HG03378 (cell line): ENCODE measurements around the gene SLC37A1.

Source experiments
- ATAC-seq: cut with Tn5 transposase; IDR thresholded peaks from one replicate; pipeline ENCODE4 v1.9.1; 2021; ENCODE audit warnings: mild to moderate bottlenecking, moderate library complexity; ENCODE audit not compliant: unreplicated experiment

Gene SLC37A1

GRCh38 chr21:42478504-42478903, 35.1 kb upstream of the SLC37A1 start:
- no peak for ATAC-seq

DNA sequence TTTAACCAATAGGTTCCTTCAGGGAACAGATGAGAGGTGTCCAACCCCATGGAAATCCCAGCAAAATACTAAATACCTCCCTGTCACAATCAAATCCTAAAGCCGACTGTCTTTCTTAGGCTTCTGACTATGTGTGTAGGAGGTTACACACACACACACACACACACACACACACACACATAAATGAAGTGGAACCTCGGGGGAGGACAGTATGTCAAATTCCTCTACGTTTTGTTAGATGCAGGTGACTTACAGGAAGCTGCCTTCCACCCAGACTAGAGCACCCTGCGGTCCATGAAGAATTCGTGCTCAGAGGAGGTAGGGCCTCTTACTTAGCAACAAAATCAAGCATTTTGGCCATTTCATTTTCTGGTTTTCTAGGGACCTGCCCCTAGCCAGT, 34.1 kb upstream of the SLC37A1 start:
- no peak for ATAC-seq

- ATAC-seq = no peak
These were observed 32.9 kb upstream of the SLC37A1 start for GRCh38 chr21:42480736-42481135.

- no peak for ATAC-seq
These were observed 32.5 kb upstream of the SLC37A1 start for GRCh38 chr21:42481169-42481568.

DNA sequence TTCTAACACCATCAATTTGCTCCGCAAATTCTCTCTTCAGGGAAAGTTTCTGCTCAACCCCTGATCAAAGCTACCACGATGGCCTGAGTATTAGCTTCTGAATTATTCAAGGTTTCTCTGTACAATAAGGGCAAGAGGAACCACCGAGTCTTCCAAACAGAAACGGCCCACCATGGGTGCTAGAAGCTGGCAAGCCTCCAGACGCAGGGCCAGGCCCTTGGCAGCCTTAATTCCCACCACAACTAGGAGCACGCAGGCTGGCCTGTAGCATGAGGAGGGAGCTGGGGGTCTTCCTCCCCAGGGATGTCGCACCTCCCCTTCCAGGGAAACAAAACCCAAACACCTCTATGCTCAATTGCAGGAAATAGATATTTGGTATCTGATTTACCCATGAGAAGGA, 28.7 kb upstream of the SLC37A1 start:
- ATAC-seq = no peak

DNA sequence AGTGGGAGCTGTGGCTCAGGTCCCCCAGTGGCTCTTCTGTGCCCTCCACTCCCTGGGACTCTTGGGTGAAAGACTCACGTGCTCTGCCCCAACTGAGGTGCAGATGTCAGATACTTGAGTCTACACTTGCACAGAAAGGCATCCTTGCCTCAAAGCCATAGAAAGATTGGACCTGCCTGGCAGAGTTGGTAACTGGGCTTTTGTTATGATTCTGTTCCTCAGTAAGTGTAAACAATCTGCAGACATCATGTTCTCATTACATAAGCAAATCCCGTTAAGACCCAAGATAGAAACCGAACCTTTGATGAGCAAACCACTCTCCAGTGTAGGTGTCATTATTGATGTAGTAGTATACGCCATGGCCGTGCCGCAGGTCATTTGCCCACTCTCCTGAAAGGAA, 27.6 kb upstream of the SLC37A1 start:
- ATAC-seq = no peak

DNA sequence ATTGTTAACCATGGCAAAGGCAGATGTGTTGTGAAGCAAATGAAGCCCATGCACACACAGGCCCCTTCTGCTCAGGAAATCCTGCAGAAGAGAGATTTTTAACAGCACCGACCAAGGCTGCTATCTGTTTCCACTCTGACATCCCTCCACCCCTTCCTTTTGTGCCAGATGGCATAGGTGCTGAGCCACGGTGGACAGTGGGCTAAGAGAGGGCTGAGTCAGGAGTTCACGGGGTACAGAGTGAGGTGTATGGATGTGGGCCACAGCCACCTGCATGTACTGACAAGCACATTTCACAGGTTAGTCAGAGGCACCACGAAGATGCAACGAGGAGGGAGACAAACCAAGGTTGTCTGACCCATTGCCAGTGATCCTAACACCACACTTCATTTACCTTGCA, 27.1 kb upstream of the SLC37A1 start:
- no peak for ATAC-seq

DNA sequence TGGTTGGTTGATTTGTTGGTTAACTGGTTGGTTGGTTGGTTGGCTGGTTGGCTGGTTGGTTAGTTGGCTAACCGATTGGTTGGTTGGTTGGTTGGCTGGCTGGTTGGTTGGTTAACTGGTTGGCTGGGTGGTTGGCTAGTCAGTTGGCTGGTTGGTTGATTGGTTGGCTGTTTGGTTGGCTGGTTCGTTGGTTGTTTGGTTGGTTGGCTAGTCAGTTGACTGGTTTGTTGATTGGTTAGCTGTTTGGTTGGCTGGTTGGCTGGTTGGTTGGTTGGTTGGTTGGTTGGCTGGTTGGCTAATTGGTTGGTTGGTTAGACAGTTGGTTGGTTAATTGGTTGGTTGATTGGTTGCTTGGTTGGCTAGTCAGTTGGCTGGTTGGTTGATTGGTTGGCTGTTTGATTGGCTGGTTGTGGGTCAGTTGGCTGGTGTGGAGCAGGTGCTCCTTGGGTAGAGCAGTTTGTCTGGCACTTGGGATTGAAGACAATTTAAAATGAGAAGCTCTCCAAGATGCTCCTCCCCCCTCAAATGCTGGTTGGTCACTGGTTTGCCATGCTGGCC, 24.6 kb upstream of the SLC37A1 start:
- no peak for ATAC-seq

DNA sequence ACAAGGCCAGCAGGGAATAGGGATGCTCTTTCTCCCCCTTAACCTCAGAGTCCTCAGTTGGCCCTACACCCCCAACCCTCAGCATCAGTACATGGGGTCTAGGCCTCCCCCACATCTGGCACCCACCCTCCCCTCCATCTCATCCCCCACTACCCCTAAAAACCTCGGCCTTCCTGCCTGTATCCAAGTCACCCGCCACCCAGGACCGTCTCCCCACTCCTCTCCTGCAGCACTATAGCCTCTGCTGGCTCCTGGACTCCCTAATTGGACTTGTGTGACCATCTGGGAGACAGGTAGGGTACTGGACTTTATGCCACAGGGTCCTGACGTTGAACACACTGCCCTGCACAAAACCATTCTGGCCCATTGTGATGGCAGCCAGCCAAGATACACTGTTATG, 23.7 kb upstream of the SLC37A1 start:
- no peak for ATAC-seq

- ATAC-seq = no peak
These were observed 22.9 kb upstream of the SLC37A1 start for GRCh38 chr21:42490720-42491119.

DNA sequence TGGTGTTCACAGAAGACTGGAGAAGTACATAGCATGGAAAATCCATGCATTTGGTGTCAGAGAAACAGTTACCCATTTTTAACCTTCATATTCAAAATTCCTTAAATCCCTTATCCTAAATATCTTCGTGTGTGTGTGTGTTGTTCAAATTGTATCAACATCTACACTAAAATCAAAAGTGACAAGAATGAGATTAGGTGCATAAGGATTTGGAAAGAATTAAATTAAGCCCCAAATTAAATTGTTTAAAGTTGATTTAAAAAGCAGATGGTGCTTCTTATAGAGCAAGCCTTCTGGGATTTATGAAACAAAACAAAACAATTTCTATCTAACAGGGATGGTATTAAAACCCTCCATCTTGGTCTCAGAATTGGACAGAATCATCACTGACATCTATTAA, 22.3 kb upstream of the SLC37A1 start:
- ATAC-seq = no peak

DNA sequence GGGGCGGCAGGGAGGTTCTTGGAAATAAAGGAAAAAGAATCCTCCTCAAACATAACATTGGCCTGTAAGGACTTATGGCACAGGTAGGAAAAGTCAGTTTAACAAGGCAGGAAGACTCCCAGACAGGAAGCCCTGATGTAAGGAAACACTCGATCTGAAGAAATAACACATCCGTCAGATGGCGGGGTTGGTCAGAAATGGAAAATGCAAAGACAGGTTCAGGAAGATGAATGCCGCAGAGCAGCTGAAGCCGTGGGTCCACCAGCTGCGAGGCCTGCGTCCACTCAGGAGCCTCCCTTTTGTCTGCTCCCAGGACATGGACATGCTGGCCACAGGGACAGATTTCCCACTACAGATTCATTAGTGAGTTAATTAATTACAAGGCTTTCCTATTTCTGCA, 21.5 kb upstream of the SLC37A1 start:
- no peak for ATAC-seq

- no peak for ATAC-seq
These were observed 20.3 kb upstream of the SLC37A1 start for GRCh38 chr21:42493109-42494060.

DNA sequence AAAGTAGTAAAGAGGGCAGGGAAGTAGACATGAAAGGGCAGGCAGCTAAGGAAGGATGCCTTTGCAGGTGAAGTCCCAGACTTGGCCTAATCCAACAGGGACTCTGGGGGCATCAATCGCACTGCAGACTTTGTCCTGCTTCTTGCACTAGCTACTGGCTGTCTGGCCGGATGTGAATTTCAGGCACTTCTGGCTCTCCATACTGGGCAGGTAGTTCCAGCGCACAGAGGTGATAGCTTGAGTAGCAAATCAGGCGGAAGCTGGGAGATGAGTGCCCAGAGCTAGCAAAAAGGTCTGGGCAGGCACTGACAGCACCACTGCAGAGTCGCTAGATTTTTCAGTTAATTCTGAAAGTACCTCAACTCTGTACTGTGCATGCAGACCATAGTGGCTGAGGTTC, 18.6 kb upstream of the SLC37A1 start:
- no peak for ATAC-seq

DNA sequence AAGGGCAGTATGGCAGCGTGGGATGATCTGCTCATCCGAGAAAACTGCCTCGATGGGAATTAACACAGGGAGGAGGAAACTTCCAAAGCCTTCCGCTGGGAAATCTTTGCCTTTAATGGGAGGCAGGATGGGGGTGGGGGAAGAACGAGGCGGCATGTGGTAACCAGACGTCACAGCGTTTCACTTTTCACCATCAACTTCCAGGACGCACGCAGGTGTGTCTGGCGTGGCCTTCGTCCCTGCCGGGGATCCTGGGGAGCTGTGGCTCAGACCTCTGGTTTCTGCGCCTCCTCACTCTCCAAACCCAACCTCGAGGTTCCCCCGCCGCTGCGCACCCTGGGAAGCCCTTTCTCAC, 17.9 kb upstream of the SLC37A1 start:
- peak; percentile 2 for ATAC-seq

- ATAC-seq = peak; percentile 96
These were observed 17.4 kb upstream of the SLC37A1 start, which contains the start of gene RSPH1 for GRCh38 chr21:42496120-42496838. Gene RSPH1, minus strand, starts transcription at chr21:42496224. Its CDS starts 38 bp downstream, at chr21:42496186.

DNA sequence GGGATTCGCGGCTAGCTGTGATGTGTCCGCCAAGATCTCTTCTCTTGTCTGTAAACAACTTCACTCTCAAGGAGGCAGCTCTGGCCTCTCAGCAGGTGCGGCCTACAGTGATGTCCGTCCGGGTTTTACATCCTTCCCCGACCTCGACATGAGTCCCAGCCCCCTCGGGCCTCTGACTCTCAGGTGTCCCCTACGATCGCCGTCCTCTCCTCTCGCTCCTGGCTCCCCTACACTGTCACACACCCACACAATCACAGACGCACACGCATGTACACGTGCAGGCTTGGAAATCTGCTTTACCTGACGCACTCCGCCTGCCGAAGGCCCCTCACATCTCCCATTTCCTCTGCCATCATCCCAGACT, 16.8 kb upstream of the SLC37A1 start:
- peak; percentile 10 for ATAC-seq

GRCh38 chr21:42498012-42498411, 15.6 kb upstream of the SLC37A1 start:
- no peak for ATAC-seq

DNA sequence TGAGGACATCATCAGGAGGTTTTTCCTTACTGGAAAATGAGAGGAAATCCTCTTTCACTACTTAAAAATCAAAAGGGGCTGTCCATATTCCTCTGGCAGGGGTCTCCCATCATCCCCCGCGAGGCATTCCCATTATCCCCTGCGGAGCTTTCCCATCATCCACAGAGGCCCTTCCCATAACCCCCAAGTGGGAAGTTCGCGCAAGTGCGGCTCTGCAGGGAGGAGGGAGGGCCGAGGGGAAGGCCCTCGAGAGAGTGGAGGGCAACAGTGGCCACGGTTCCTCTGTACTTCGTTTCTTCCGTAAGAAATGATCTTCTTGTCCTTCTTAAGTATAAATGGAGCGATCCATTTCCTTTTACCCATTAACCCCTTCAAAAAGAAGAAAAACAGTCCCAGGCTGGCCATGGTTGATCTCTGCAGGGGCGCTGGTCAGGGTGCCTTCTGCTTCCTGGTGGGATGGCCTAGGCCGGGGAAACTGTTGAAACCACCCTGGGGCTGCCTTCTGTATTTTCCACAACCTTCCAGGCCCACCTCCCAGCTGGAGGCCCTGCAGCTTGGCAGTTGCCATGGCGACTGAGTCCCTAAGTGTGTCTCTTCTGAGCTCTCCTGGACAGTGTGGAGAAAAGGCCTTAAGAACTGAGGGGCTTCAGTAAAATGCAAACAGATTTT, 14.1 kb upstream of the SLC37A1 start:
- ATAC-seq = no peak

DNA sequence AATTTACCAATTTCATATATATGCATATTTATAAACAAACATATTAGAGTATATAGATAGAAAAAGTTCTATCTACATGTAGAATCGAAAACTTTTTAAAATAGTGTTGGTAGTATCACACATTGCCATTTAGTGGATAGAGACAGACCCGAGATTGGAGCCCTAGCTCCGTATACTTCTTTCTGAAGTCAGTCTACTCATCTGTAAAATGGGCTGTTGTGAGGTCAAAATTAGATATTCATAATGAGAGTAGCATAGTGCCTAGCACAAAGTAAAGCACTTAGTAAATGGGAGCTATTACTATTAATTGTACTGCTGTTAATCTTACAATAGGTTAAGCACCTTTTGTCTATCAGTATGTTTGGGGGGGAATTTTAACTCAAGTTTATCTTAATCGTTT, 13.4 kb upstream of the SLC37A1 start:
- no peak for ATAC-seq

GRCh38 chr21:42500736-42501135, 12.9 kb upstream of the SLC37A1 start:
- no peak for ATAC-seq
